NCI-H146 (cell line): ENCODE results near the gene CFAP47.
A peak's percentile ranks its signal among the peaks of the same experiment; 100 is the strongest.
"Not testable (repeated sequence)": the region's sequence is repeated elsewhere in the genome, so short reads cannot be mapped to it uniquely, and the experiment has no call there.

ENCODE experiments used
- DNase-seq: peaks from one replicate; lab custom pipeline; 2025; lab: John Stamatoyannopoulos, UW

CFAP47 gene

GRCh38 chrX:35919536-35920309 lies at the start of gene CFAP47:
Gene CFAP47, plus strand, starts transcription at chrX:35919734. Its CDS starts 66 bp downstream, at chrX:35919800.
- peak; percentile 26 for DNase-seq

- DNase-seq, result no peak
Observed at GRCh38 chrX:35880601-35881000, 38.9 kb upstream of the CFAP47 start.

- DNase-seq, result no peak
Observed at GRCh38 chrX:35886135-35886534, 33.4 kb upstream of the CFAP47 start.

- DNase-seq, result peak; percentile 62
Observed at GRCh38 chrX:35890699-35891098, 28.8 kb upstream of the CFAP47 start.

GRCh38 chrX:35986816-35987215 lies 67.3 kb downstream of the CFAP47 start:
- not testable (repeated sequence) for DNase-seq

GRCh38 chrX:36007207-36007606 lies 87.7 kb downstream of the CFAP47 start:
- DNase-seq, result no peak

- DNase-seq, result no peak
Observed at GRCh38 chrX:36019125-36019524, 99.6 kb downstream of the CFAP47 start.

- DNase-seq, result no peak
Observed at GRCh38 chrX:36035550-36035949, 116.0 kb downstream of the CFAP47 start.

- no peak for DNase-seq
Observed at GRCh38 chrX:36062778-36063177, 143.2 kb downstream of the CFAP47 start.

GRCh38 chrX:36071061-36071460 lies 151.5 kb downstream of the CFAP47 start:
- no peak for DNase-seq

- DNase-seq, result not testable (repeated sequence)
Observed at GRCh38 chrX:36075009-36075408, 155.5 kb downstream of the CFAP47 start.

- no peak for DNase-seq
Observed at GRCh38 chrX:36083256-36083655, 163.7 kb downstream of the CFAP47 start.

- no peak for DNase-seq
Observed at GRCh38 chrX:36087366-36087765, 167.8 kb downstream of the CFAP47 start.

- not testable (repeated sequence) for DNase-seq
Observed at GRCh38 chrX:36088939-36089338, 169.4 kb downstream of the CFAP47 start.

GRCh38 chrX:36102425-36102824 lies 182.9 kb downstream of the CFAP47 start:
- no peak for DNase-seq

GRCh38 chrX:36116222-36116621 lies 196.7 kb downstream of the CFAP47 start:
- DNase-seq, result no peak

- no peak for DNase-seq
Observed at GRCh38 chrX:36159254-36159653, 239.7 kb downstream of the CFAP47 start.

- DNase-seq, result no peak
Observed at GRCh38 chrX:36160081-36160480, 240.5 kb downstream of the CFAP47 start.

GRCh38 chrX:36198575-36198974 lies 279.0 kb downstream of the CFAP47 start:
- DNase-seq, result no peak

GRCh38 chrX:36199928-36200327 lies 280.4 kb downstream of the CFAP47 start:
- DNase-seq, result no peak

- peak; percentile 3 for DNase-seq
Observed at GRCh38 chrX:36214924-36215323, 295.4 kb downstream of the CFAP47 start.

GRCh38 chrX:36218801-36219200 lies 299.3 kb downstream of the CFAP47 start:
- no peak for DNase-seq

- DNase-seq, result not testable (repeated sequence)
Observed at GRCh38 chrX:36234840-36235528, 315.4 kb downstream of the CFAP47 start.
